HEK293 (cell line): ENCODE results near the gene TTLL3.

ENCODE experiments used
- CTCF ChIA-PET: fragments of 350-600 bp; formaldehyde crosslinking; extraction: SDS; loops from one replicate; lab custom pipeline; 2021; ENCODE audit warnings: antibody characterized with exemption; lab: Yijun Ruan, JAX
- POLR2A ChIA-PET: fragments of 300-600 bp; formaldehyde crosslinking; extraction: SDS; loops from one replicate; lab custom pipeline; 2020; ENCODE audit warnings: antibody characterized with exemption, inconsistent platforms; lab: Yijun Ruan, JAX
- H3K27ac ChIP-seq: fragments of 200-500 bp; sonication (Bioruptor generic); 2 replicates; pipeline ENCODE4 v1.5.1; 2014; ENCODE audit warnings: low read depth, low read length, control low read depth, inconsistent platforms; ENCODE audit errors: extremely low read depth
- H3K36me3 ChIP-seq, 2 experiments: fragments of 200-500 bp in 1 of 2; sonication (Bioruptor generic) in 1 of 2; 1 replicate in 1 of 2; 2 replicates in 1 of 2; pipeline ENCODE4 v1.5.1; 2014 to 2017; ENCODE audit warnings: inconsistent platforms in 2 of 2, low read length in 2 of 2; ENCODE audit not compliant: control insufficient read depth in 2 of 2, insufficient read depth in 1 of 2
- H3K4me1 ChIP-seq: fragments of 200-500 bp; sonication (Bioruptor generic); 2 replicates; pipeline ENCODE4 v1.5.1; 2014; ENCODE audit warnings: mild to moderate bottlenecking, low read length, inconsistent platforms; ENCODE audit not compliant: control insufficient read depth, insufficient read depth
- H3K4me3 ChIP-seq: 2 replicates; pipeline ENCODE4 v1.5.1; 2011; ENCODE audit warnings: low read depth, mild to moderate bottlenecking, control low read depth, low read length, moderate library complexity
- H3K9me3 ChIP-seq: fragments of 200-500 bp; sonication (Bioruptor generic); 2 replicates; pipeline ENCODE4 v1.5.1; 2014; ENCODE audit warnings: low read depth, low read length, inconsistent platforms; ENCODE audit not compliant: control insufficient read depth, insufficient read depth
- GFI1B ChIP-seq: fragments of 450-650 bp; formaldehyde crosslinking; IDR thresholded peaks from 2 replicates; pipeline ENCODE4 v1.5.1; 2016; ENCODE audit warnings: missing biosample characterization, missing genetic modification characterization
- GLI4 ChIP-seq: fragments of 450-650 bp; formaldehyde crosslinking; IDR thresholded peaks from 2 replicates; pipeline ENCODE4 v1.5.1; 2016; ENCODE audit warnings: missing biosample characterization, missing genetic modification characterization
- KLF7 ChIP-seq: fragments of 450-650 bp; formaldehyde crosslinking; IDR thresholded peaks from 2 replicates; pipeline ENCODE4 v1.5.1; 2016; ENCODE audit warnings: missing biosample characterization, missing genetic modification characterization, borderline replicate concordance
- MEIS1 ChIP-seq: sonication (generic); formaldehyde crosslinking; IDR thresholded peaks from 2 replicates; pipeline ENCODE4 v1.8.1; 2022; ENCODE audit warnings: missing genetic modification reagents, mild to moderate bottlenecking, borderline replicate concordance
- SCRT2 ChIP-seq: fragments of 450-650 bp; formaldehyde crosslinking; IDR thresholded peaks from 2 replicates; pipeline ENCODE4 v1.5.1; 2016; ENCODE audit warnings: missing biosample characterization, missing genetic modification characterization
- YY2 ChIP-seq: fragments of 450-650 bp; formaldehyde crosslinking; IDR thresholded peaks from 2 replicates; pipeline ENCODE4 v1.5.1; 2016; ENCODE audit warnings: missing biosample characterization, missing genetic modification characterization
- ZFHX2 ChIP-seq: fragments of 450-650 bp; formaldehyde crosslinking; conservative IDR thresholded peaks from 2 replicates; pipeline ENCODE4 v1.5.1; 2016; ENCODE audit warnings: missing biosample characterization, missing genetic modification characterization
- ZFP3 ChIP-seq: fragments of 450-650 bp; formaldehyde crosslinking; IDR thresholded peaks from 2 replicates; pipeline ENCODE4 v1.5.1; 2016; ENCODE audit warnings: low read depth, missing biosample characterization, missing genetic modification characterization
- ZNF112 ChIP-seq: fragments of 450-650 bp; formaldehyde crosslinking; IDR thresholded peaks from 2 replicates; pipeline ENCODE4 v1.5.0; 2017; ENCODE audit warnings: missing biosample characterization, missing genetic modification characterization
- ZNF132 ChIP-seq: fragments of 450-650 bp; formaldehyde crosslinking; IDR thresholded peaks from 2 replicates; pipeline ENCODE4 v1.5.1; 2017; ENCODE audit warnings: missing biosample characterization, missing genetic modification characterization, borderline replicate concordance
- ZNF214 ChIP-seq: fragments of 450-650 bp; formaldehyde crosslinking; IDR thresholded peaks from 2 replicates; pipeline ENCODE4 v1.5.1; 2017; ENCODE audit warnings: missing biosample characterization, mild to moderate bottlenecking, missing genetic modification characterization, borderline replicate concordance
- ZNF266 ChIP-seq: fragments of 450-650 bp; formaldehyde crosslinking; IDR thresholded peaks from 2 replicates; pipeline ENCODE4 v1.5.1; 2016; ENCODE audit warnings: missing biosample characterization, missing genetic modification characterization, low read depth
- ZNF292 ChIP-seq: fragments of 450-650 bp; formaldehyde crosslinking; IDR thresholded peaks from 2 replicates; pipeline ENCODE4 v1.5.1; 2016; ENCODE audit warnings: low read depth, missing biosample characterization, missing genetic modification characterization, borderline replicate concordance
- ZNF48 ChIP-seq: fragments of 450-650 bp; formaldehyde crosslinking; IDR thresholded peaks from 2 replicates; pipeline ENCODE4 v1.5.1; 2016; ENCODE audit warnings: missing biosample characterization, missing genetic modification characterization
- ZNF510 ChIP-seq: fragments of 450-650 bp; formaldehyde crosslinking; IDR thresholded peaks from 2 replicates; pipeline ENCODE4 v1.5.1; 2018; ENCODE audit warnings: mild to moderate bottlenecking, missing genetic modification characterization, missing biosample characterization; ENCODE audit not compliant: insufficient replicate concordance
- ZNF521 ChIP-seq: fragments of 450-650 bp; formaldehyde crosslinking; IDR thresholded peaks from 2 replicates; pipeline ENCODE4 v1.5.1; 2017; ENCODE audit warnings: missing biosample characterization, mild to moderate bottlenecking, missing genetic modification characterization
- ZNF658 ChIP-seq: fragments of 450-650 bp; formaldehyde crosslinking; IDR thresholded peaks from 2 replicates; pipeline ENCODE4; 2016; ENCODE audit warnings: missing biosample characterization, missing genetic modification characterization
- ZNF785 ChIP-seq: fragments of 450-650 bp; formaldehyde crosslinking; IDR thresholded peaks from 2 replicates; pipeline ENCODE4 v1.5.1; 2016; ENCODE audit warnings: missing biosample characterization, missing genetic modification characterization
- TF ChIP-seq, protein P1 (sequence below): fragments of 450-650 bp; formaldehyde crosslinking; IDR thresholded peaks from 2 replicates; pipeline ENCODE4 v1.5.1; 2016; ENCODE audit warnings: missing biosample characterization, missing genetic modification characterization
- TF ChIP-seq, protein P2 (sequence below): fragments of 450-650 bp; IDR thresholded peaks from 2 replicates; pipeline ENCODE4 v1.5.1; 2018; ENCODE audit warnings: missing biosample characterization, missing genetic modification characterization
- TF ChIP-seq, protein P3 (sequence below): fragments of 450-650 bp; formaldehyde crosslinking; IDR thresholded peaks from 2 replicates; pipeline ENCODE4 v1.5.1; 2016; ENCODE audit warnings: missing biosample characterization, missing genetic modification characterization

Gene TTLL3

DNA sequence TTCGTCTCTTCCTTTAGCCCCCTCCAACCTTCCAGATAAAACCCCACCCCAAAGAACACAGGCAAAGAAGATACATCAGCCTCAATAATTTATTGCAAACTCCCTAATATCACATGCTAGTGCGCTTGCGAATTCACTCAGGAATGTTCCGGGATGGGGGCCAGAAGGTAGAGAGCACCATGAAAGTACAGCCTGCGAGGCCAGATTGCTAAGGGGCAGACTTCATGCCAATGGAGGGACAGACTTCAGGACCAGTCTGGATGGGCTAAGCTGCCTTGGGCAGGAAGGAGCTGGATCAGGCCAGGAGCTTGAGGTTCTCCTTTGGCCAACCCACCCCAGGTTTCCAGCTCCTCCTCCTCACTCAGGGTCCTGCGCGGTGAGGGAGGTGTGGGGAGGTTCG, 56.6 kb downstream of the TTLL3 start:
- H3K4me1 ChIP-seq = peaks cover 7% of the 10 kb centered on the region; the same call in 1 of the 2 replicates
- TF ChIP-seq ZNF785 (tag by site-specific recombination) (no peak), ZFHX2 (no peak)
- no peak overlapping the region for H3K4me3 ChIP-seq
- no peak overlapping the region for H3K27ac ChIP-seq
- ChIA-PET CTCF (interaction anchor here (0.7 to 1.0 kb wide), 2 partner anchors 17 to 80 kb away, joined by 3 read pairs; no protein-coding TSS in a partner anchor), POLR2A (interaction anchor here (0.6 to 1.3 kb wide), 2 partner anchors 55 to 66 kb away, joined by 4 read pairs; partner anchors contain the start of gene CRELD1)
- no peaks in the 10 kb centered on the region for H3K36me3 ChIP-seq
- H3K9me3 ChIP-seq = no peaks in the 10 kb centered on the region

DNA sequence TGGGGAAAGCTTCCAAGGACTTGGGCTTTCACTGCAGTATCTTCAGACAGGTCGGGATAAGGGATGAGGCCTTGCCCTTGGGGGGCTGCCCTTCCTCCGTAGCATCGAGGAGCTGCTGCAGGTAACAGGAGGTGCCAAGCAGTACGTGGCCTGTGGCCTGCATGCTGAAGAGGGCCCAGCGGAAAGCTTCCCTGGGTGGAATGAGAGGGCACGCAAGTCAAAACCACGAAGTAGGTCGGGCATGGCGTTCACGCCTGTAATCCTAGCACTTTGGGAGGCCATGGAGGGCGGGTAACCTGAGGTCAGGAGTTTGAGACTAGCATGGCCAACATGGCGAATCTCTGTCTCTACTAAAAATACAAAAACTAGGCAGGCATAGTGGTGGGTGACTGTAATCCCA, 57.0 kb downstream of the TTLL3 start:
- ChIA-PET CTCF (interaction anchor here (0.7 kb wide), 1 partner anchor 79 kb away, joined by 3 read pairs; no protein-coding TSS in a partner anchor), POLR2A (interaction anchor here (0.6 to 1.3 kb wide), 3 partner anchors 27 to 66 kb away, joined by 3 to 4 read pairs (median 4); partner anchors contain the start of gene CRELD1)
- TF ChIP-seq ZNF214 (tag by site-specific recombination) (no peak), MEIS1 (no peak), ZNF292 (tag by site-specific recombination) (no peak), ZNF48 (no peak), ZNF658 (no peak), ZNF266 (tag by site-specific recombination) (no peak), ZNF510 (tag by site-specific recombination) (no peak), ZNF112 (tag by site-specific recombination) (no peak), ZNF132 (tag by site-specific recombination) (no peak), KLF7 (tag by site-specific recombination) (no peak), SCRT2 (tag by site-specific recombination) (no peak), ZNF521 (tag by site-specific recombination) (no peak), YY2 (tag by site-specific recombination) (no peak), GLI4 (tag by site-specific recombination) (no peak), ZFP3 (tag by site-specific recombination) (no peak), GFI1B (tag by site-specific recombination) (no peak)
- TF ChIP-seq, protein P1, sequence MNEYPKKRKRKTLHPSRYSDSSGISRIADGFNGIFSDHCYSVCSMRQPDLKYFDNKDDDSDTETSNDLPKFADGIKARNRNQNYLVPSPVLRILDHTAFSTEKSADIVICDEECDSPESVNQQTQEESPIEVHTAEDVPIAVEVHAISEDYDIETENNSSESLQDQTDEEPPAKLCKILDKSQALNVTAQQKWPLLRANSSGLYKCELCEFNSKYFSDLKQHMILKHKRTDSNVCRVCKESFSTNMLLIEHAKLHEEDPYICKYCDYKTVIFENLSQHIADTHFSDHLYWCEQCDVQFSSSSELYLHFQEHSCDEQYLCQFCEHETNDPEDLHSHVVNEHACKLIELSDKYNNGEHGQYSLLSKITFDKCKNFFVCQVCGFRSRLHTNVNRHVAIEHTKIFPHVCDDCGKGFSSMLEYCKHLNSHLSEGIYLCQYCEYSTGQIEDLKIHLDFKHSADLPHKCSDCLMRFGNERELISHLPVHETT (tag by site-specific recombination) = no peak
- TF ChIP-seq, protein P2, sequence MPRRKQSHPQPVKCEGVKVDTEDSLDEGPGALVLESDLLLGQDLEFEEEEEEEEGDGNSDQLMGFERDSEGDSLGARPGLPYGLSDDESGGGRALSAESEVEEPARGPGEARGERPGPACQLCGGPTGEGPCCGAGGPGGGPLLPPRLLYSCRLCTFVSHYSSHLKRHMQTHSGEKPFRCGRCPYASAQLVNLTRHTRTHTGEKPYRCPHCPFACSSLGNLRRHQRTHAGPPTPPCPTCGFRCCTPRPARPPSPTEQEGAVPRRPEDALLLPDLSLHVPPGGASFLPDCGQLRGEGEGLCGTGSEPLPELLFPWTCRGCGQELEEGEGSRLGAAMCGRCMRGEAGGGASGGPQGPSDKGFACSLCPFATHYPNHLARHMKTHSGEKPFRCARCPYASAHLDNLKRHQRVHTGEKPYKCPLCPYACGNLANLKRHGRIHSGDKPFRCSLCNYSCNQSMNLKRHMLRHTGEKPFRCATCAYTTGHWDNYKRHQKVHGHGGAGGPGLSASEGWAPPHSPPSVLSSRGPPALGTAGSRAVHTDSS (tag by site-specific recombination) = no peak
- TF ChIP-seq, protein P3, sequence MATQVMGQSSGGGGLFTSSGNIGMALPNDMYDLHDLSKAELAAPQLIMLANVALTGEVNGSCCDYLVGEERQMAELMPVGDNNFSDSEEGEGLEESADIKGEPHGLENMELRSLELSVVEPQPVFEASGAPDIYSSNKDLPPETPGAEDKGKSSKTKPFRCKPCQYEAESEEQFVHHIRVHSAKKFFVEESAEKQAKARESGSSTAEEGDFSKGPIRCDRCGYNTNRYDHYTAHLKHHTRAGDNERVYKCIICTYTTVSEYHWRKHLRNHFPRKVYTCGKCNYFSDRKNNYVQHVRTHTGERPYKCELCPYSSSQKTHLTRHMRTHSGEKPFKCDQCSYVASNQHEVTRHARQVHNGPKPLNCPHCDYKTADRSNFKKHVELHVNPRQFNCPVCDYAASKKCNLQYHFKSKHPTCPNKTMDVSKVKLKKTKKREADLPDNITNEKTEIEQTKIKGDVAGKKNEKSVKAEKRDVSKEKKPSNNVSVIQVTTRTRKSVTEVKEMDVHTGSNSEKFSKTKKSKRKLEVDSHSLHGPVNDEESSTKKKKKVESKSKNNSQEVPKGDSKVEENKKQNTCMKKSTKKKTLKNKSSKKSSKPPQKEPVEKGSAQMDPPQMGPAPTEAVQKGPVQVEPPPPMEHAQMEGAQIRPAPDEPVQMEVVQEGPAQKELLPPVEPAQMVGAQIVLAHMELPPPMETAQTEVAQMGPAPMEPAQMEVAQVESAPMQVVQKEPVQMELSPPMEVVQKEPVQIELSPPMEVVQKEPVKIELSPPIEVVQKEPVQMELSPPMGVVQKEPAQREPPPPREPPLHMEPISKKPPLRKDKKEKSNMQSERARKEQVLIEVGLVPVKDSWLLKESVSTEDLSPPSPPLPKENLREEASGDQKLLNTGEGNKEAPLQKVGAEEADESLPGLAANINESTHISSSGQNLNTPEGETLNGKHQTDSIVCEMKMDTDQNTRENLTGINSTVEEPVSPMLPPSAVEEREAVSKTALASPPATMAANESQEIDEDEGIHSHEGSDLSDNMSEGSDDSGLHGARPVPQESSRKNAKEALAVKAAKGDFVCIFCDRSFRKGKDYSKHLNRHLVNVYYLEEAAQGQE (tag by site-specific recombination) = no peak

More for the DNA sequence above, 57.0 kb downstream of the TTLL3 start:
- no peak overlapping the region for H3K4me3 ChIP-seq
- H3K27ac ChIP-seq = no peak overlapping the region
- H3K4me1 ChIP-seq = peaks cover 7% of the 10 kb centered on the region; the same call in 1 of the 2 replicates
- no peaks in the 10 kb centered on the region for H3K36me3 ChIP-seq
- no peaks in the 10 kb centered on the region for H3K9me3 ChIP-seq
